Trophoblast cell (in vitro differentiated cells and primary cell): Measurements from ENCODE around the gene NEGR1.

Experiments
- DNase-seq, 2 donors: peaks; one replicate each; pipeline ENCODE4 v3.0.0-alpha.2; 2016
- H2AFZ ChIP-seq: 2 replicates; pipeline ENCODE4 v1.6.1; 2013; ENCODE audit warnings: low read length, moderate library complexity, mild to moderate bottlenecking; ENCODE audit not compliant: insufficient read depth, poor library complexity
- H2AK5ac ChIP-seq: 2 replicates; pipeline ENCODE4 v1.6.1; 2013; ENCODE audit warnings: mild to moderate bottlenecking, low read length
- H2BK120ac ChIP-seq: 2 replicates; pipeline ENCODE4 v1.6.1; 2013; ENCODE audit warnings: low read length, mild to moderate bottlenecking, moderate library complexity; ENCODE audit not compliant: insufficient read depth, poor library complexity
- H2BK12ac ChIP-seq: 2 replicates; pipeline ENCODE4 v1.6.1; 2013; ENCODE audit warnings: mild to moderate bottlenecking, low read length, moderate library complexity
- H2BK5ac ChIP-seq: 2 replicates; pipeline ENCODE4 v1.6.1; 2013; ENCODE audit warnings: low read length, low read depth, moderate library complexity, mild to moderate bottlenecking; ENCODE audit not compliant: poor library complexity
- H3K14ac ChIP-seq: 2 replicates; pipeline ENCODE4 v1.6.1; 2013; ENCODE audit warnings: mild to moderate bottlenecking, low read length
- H3K18ac ChIP-seq: 2 replicates; pipeline ENCODE4 v1.6.1; 2013; ENCODE audit warnings: mild to moderate bottlenecking, low read length
- H3K23ac ChIP-seq: 2 replicates; pipeline ENCODE4 v1.6.1; 2013; ENCODE audit warnings: low read length
- H3K27ac ChIP-seq: 2 replicates; pipeline ENCODE4 v1.5.1; 2013; ENCODE audit warnings: low read depth, mild to moderate bottlenecking, inconsistent platforms, low read length, moderate library complexity
- H3K27me3 ChIP-seq: 2 replicates; pipeline ENCODE4 v1.6.1; 2013; ENCODE audit warnings: inconsistent platforms, mild to moderate bottlenecking, low read length, moderate library complexity; ENCODE audit not compliant: insufficient read depth
- H3K36me3 ChIP-seq, 2 experiments: 1 replicate in 1 of 2; 2 replicates in 1 of 2; pipeline ENCODE4 v1.6.1; 2013; ENCODE audit warnings: low read length in 2 of 2, mild to moderate bottlenecking in 2 of 2, moderate library complexity in 1 of 2; ENCODE audit not compliant: insufficient read depth in 2 of 2, control insufficient read depth in 1 of 2
- H3K4ac ChIP-seq: 2 replicates; pipeline ENCODE4 v1.6.1; 2013; ENCODE audit warnings: low read depth, mild to moderate bottlenecking, low read length, moderate library complexity
- H3K4me1 ChIP-seq, 2 experiments: 1 replicate in 1 of 2; 2 replicates in 1 of 2; pipeline ENCODE4 v1.6.1; 2013; ENCODE audit warnings: low read length in 2 of 2, mild to moderate bottlenecking in 2 of 2, moderate library complexity in 1 of 2; ENCODE audit not compliant: insufficient read depth in 2 of 2, control insufficient read depth in 1 of 2
- H3K4me2 ChIP-seq: 2 replicates; pipeline ENCODE4 v1.6.1; 2013; ENCODE audit warnings: inconsistent platforms, mild to moderate bottlenecking, low read length, moderate library complexity
- H3K4me3 ChIP-seq: 2 replicates; pipeline ENCODE4 v1.5.1; 2013; ENCODE audit warnings: mild to moderate bottlenecking, low read depth, low read length, inconsistent platforms
- H3K79me1 ChIP-seq: one replicate; pipeline ENCODE4 v1.6.1; 2013; ENCODE audit warnings: low read length
- H3K79me2 ChIP-seq: 2 replicates; pipeline ENCODE4 v1.6.1; 2013; ENCODE audit warnings: low read length, mild to moderate bottlenecking; ENCODE audit not compliant: control insufficient read depth, insufficient read depth, poor library complexity
- H3K9ac ChIP-seq: 2 replicates; pipeline ENCODE4 v1.6.1; 2013; ENCODE audit warnings: mild to moderate bottlenecking, low read length
- H3K9me3 ChIP-seq: 2 replicates; pipeline ENCODE4 v1.6.1; 2013; ENCODE audit warnings: low read depth, mild to moderate bottlenecking, control low read depth, inconsistent platforms, low read length; ENCODE audit not compliant: insufficient read depth
- H4K12ac ChIP-seq: 2 replicates; pipeline ENCODE4 v1.6.1; 2013; ENCODE audit warnings: low read depth, mild to moderate bottlenecking, low read length, moderate library complexity
- H4K8ac ChIP-seq: 2 replicates; pipeline ENCODE4 v1.6.1; 2013; ENCODE audit warnings: low read depth, mild to moderate bottlenecking, low read length, moderate library complexity
- H4K91ac ChIP-seq: one replicate; pipeline ENCODE4 v1.6.1; 2013; ENCODE audit warnings: low read depth, mild to moderate bottlenecking, low read length, moderate library complexity
- WGBS: extraction: QIAGEN DNeasy Blood & Tissue Kit; methylation state at CpG from one replicate; pipeline ENCODE4 v1.1.7; 2013; ENCODE audit warnings: missing lambda C conversion rate; ENCODE audit not compliant: insufficient read length, insufficient coverage; ENCODE audit errors: extremely low coverage; 5-methylcytosine and 5-hydroxymethylcytosine counted together

Gene NEGR1

GRCh38 chr1:71785450-71785849 is 496.9 kb downstream of the NEGR1 start:
- Histone ChIP-seq H3K4me1 (no peaks in the 10 kb centered on the region), H3K18ac (no peak overlapping the region)

GRCh38 chr1:71785000-71785399 is 497.3 kb downstream of the NEGR1 start:
- Histone ChIP-seq H3K18ac (no peak overlapping the region), H3K79me2 (no peaks in the 10 kb centered on the region), H3K4ac (no peak overlapping the region), H3K27me3 (no peaks in the 10 kb centered on the region), H4K8ac (no peak overlapping the region), H3K27ac (no peak overlapping the region), H3K4me1 (no peaks in the 10 kb centered on the region), H3K36me3 (no peaks in the 10 kb centered on the region), H3K14ac (no peak overlapping the region), H3K23ac (no peak overlapping the region), H3K9me3 (no peaks in the 10 kb centered on the region), H3K9ac (no peak overlapping the region), H4K12ac (no peak overlapping the region), H3K79me1 (no peaks in the 10 kb centered on the region), H2AFZ (no peak overlapping the region), H3K4me2 (no peak overlapping the region), H2AK5ac (no peak overlapping the region), H2BK12ac (no peak overlapping the region), H2BK120ac (no peak overlapping the region), H4K91ac (no peak overlapping the region), H2BK5ac (no peak overlapping the region), H3K4me3 (no peak overlapping the region)
- no peak for DNase-seq
- no CpG with 5 or more reads among the region's 3 CpGs for WGBS

More at GRCh38 chr1:71785450-71785849, 496.9 kb downstream of the NEGR1 start:
- H2AK5ac ChIP-seq = no peak overlapping the region
- no peak overlapping the region for H3K4ac ChIP-seq
- no peaks in the 10 kb centered on the region for H3K27me3 ChIP-seq
- H3K79me2 ChIP-seq = no peaks in the 10 kb centered on the region
- H3K14ac ChIP-seq = no peak overlapping the region
- H4K91ac ChIP-seq = no peak overlapping the region
- no peak overlapping the region for H4K12ac ChIP-seq
- no peak overlapping the region for H4K8ac ChIP-seq
- no peak overlapping the region for H3K23ac ChIP-seq
- no peak overlapping the region for H2BK12ac ChIP-seq
- no peaks in the 10 kb centered on the region for H3K9me3 ChIP-seq
- no peaks in the 10 kb centered on the region for H3K79me1 ChIP-seq
- H3K9ac ChIP-seq = no peak overlapping the region
- no peak for DNase-seq
- no peak overlapping the region for H2BK5ac ChIP-seq
- H2AFZ ChIP-seq = no peak overlapping the region
- H2BK120ac ChIP-seq = no peak overlapping the region
- H3K27ac ChIP-seq = no peak overlapping the region
- no peaks in the 10 kb centered on the region for H3K36me3 ChIP-seq
- H3K4me3 ChIP-seq = no peak overlapping the region
- H3K4me2 ChIP-seq = no peak overlapping the region

GRCh38 chr1:71784241-71784640 is 498.1 kb downstream of the NEGR1 start:
- no peaks in the 10 kb centered on the region for H3K36me3 ChIP-seq
- H3K18ac ChIP-seq = no peak overlapping the region
- H2BK5ac ChIP-seq = no peak overlapping the region
- H3K23ac ChIP-seq = no peak overlapping the region
- no peak overlapping the region for H2AK5ac ChIP-seq
- H2BK12ac ChIP-seq = no peak overlapping the region
- no peaks in the 10 kb centered on the region for H3K79me2 ChIP-seq
- H3K79me1 ChIP-seq = no peaks in the 10 kb centered on the region
- H3K9me3 ChIP-seq = no peaks in the 10 kb centered on the region
- H3K27ac ChIP-seq = no peak overlapping the region
- no peak overlapping the region for H2BK120ac ChIP-seq
- H3K9ac ChIP-seq = no peak overlapping the region
- no peak overlapping the region for H4K8ac ChIP-seq
- H3K4ac ChIP-seq = no peak overlapping the region
- no peak overlapping the region for H3K14ac ChIP-seq
- H2AFZ ChIP-seq = no peak overlapping the region
- WGBS = no CpG with 5 or more reads among the region's 1 CpG
- H3K4me1 ChIP-seq = no peaks in the 10 kb centered on the region
- H4K91ac ChIP-seq = no peak overlapping the region
- H3K27me3 ChIP-seq = no peaks in the 10 kb centered on the region
- no peak for DNase-seq
- H3K4me3 ChIP-seq = no peak overlapping the region
- no peak overlapping the region for H4K12ac ChIP-seq
- no peak overlapping the region for H3K4me2 ChIP-seq

GRCh38 chr1:71783071-71783470 is 499.3 kb downstream of the NEGR1 start:
- H3K27ac ChIP-seq = no peak overlapping the region
- no CpG with 5 or more reads among the region's 2 CpGs for WGBS
- DNase-seq = no peak

More at GRCh38 chr1:71783071-71783470, 499.3 kb downstream of the NEGR1 start:
- H2BK120ac ChIP-seq = no peak overlapping the region
- no peaks in the 10 kb centered on the region for H3K27me3 ChIP-seq
- H4K91ac ChIP-seq = no peak overlapping the region
- H3K79me1 ChIP-seq = no peaks in the 10 kb centered on the region
- H3K18ac ChIP-seq = no peak overlapping the region
- H3K36me3 ChIP-seq = no peaks in the 10 kb centered on the region
- no peak overlapping the region for H4K8ac ChIP-seq
- H2AK5ac ChIP-seq = no peak overlapping the region
- no peak overlapping the region for H3K4me2 ChIP-seq
- no peaks in the 10 kb centered on the region for H3K79me2 ChIP-seq
- H2BK12ac ChIP-seq = no peak overlapping the region
- H3K4me3 ChIP-seq = no peak overlapping the region
- H2AFZ ChIP-seq = no peak overlapping the region
- no peaks in the 10 kb centered on the region for H3K9me3 ChIP-seq
- H3K4me1 ChIP-seq = no peaks in the 10 kb centered on the region
- no peak overlapping the region for H3K14ac ChIP-seq
- H3K9ac ChIP-seq = no peak overlapping the region
- no peak overlapping the region for H3K4ac ChIP-seq
- H4K12ac ChIP-seq = no peak overlapping the region
- no peak overlapping the region for H2BK5ac ChIP-seq
- no peak overlapping the region for H3K23ac ChIP-seq
